Testis (tissue), 2 donors: Measurements from ENCODE around the gene UBC.

Experiments used
- CTCF ChIP-seq, 3 experiments: fragments of 450-650 bp in 2 of 3; fragments of 200-600 bp in 1 of 3; sonication (generic) in 1 of 3; IDR thresholded peaks; one replicate each; pipeline ENCODE4 v1.5.1; 2016 to 2019; ENCODE audit warnings: antibody characterized with exemption in 3 of 3, mild to moderate bottlenecking in 2 of 3, moderate library complexity in 1 of 3
- POLR2A ChIP-seq: fragments of 450-650 bp; IDR thresholded peaks from one replicate; pipeline ENCODE4 v1.6.1; 2017; ENCODE audit warnings: antibody characterized with exemption, mild to moderate bottlenecking, moderate library complexity

GRCh38 chr12:124861898-124862676, 52.4 kb downstream of the UBC start:
- TF ChIP-seq CTCF (IDR thresholded peaks at IDR 0.05) (no peak), POLR2A (no peak)
